LNCAP (cell line): ENCODE data around the gene PATZ1.

ENCODE experiments used
- TF ChIP-seq, protein P1 (sequence below): fragments of 450-650 bp; IDR thresholded peaks from 2 replicates; pipeline ENCODE4 v1.5.1; 2017; ENCODE audit warnings: mild to moderate bottlenecking

Gene PATZ1

GRCh38 chr22:31361743-31362142 lies 15.6 kb upstream of the PATZ1 start:
- TF ChIP-seq, protein P1, sequence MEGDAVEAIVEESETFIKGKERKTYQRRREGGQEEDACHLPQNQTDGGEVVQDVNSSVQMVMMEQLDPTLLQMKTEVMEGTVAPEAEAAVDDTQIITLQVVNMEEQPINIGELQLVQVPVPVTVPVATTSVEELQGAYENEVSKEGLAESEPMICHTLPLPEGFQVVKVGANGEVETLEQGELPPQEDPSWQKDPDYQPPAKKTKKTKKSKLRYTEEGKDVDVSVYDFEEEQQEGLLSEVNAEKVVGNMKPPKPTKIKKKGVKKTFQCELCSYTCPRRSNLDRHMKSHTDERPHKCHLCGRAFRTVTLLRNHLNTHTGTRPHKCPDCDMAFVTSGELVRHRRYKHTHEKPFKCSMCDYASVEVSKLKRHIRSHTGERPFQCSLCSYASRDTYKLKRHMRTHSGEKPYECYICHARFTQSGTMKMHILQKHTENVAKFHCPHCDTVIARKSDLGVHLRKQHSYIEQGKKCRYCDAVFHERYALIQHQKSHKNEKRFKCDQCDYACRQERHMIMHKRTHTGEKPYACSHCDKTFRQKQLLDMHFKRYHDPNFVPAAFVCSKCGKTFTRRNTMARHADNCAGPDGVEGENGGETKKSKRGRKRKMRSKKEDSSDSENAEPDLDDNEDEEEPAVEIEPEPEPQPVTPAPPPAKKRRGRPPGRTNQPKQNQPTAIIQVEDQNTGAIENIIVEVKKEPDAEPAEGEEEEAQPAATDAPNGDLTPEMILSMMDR, result no peak

GRCh38 chr22:31360029-31360428 lies 13.9 kb upstream of the PATZ1 start:
- TF ChIP-seq, protein P1, result no peak

- TF ChIP-seq, protein P1, result no peak
Measured at GRCh38 chr22:31354515-31354914, 8.4 kb upstream of the PATZ1 start.

- TF ChIP-seq, protein P1, result no peak
Measured at GRCh38 chr22:31350410-31350863, 4.3 kb upstream of the PATZ1 start.

DNA sequence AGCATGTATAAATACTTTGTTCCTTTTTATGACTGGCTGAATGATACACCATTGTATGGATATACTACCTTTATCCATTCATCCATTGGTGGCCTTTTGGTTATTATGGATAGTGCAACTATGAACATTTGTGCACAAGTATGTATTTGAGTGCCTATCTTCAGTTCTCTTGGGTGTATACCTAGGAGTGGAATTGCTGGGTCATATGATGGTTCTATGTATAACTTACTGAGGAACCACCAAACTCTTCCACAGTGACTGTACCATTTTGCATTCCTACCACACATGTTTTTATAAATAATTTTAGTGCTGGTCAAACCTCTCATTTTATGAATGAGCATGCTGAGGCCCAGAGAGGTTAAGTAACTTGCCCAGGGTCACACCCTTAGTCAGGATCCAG lies 3.8 kb upstream of the PATZ1 start:
- TF ChIP-seq, protein P1, result no peak

GRCh38 chr22:31348766-31349165 lies 2.6 kb upstream of the PATZ1 start:
- TF ChIP-seq, protein P1, result no peak

- TF ChIP-seq, protein P1, result no peak
Measured at GRCh38 chr22:31347251-31348008, 1.3 kb upstream of the PATZ1 start.
